ENCODE results near the gene MSH5. TPM values are rescaled to one million over a fixed set of nuclear protein-coding genes. Genes with fewer than 3 reads are reported as not detected.

The MSH5 gene
- polyA plus RNA-seq, 1 donor (not counting 4 experiments of a cell fraction or from before 2014, with no cell fraction given): 14.8 TPM

DNA sequence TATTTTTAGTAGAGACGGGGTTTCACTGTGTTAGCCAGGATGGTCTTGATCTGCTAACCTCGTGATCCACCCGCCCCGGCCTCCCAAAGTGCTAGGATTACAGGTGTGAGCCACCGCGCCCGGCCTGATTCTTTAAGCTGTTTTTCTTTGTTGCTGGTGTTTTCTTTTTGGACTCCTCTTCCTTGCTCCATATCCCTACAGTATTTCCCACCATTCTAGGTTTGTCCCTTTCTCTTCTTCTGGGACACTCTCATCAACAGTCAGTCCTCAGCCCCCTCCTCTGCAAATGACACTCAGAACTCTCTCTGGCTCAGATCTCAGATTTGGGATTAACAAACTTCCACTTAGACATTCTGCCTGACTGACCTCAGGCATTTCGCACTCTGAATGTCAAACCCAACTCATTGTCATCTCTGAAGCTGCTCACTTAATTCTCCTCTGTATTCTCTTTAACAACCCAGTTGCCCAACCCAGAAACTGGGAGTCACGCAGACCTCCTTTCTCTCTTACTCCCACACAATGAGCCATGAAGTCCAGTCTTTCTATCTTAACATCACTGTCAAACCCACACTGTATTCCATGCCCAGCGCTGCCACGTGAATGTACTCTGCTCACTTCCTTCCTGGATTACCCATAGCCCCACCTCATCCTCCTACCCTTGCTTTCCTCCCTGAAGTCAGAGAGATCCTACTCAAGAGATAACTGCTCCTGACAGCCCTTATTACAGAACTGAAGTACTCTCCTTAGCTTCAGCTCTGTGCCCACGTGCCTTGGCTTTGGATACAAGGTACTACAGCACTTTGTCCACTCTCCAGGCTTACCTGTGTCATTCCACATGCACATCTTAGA is 14.1 kb upstream of the MSH5 start:
- dilution Hi-C loops (cut with MboI; ENCODE audit: extremely low pct_ligation_motif_present, low sequenced_read_pairs): no loop called here
- Histone ChIP-seq H3K27me3 (ENCODE audit: control insufficient read depth, extremely low read depth, insufficient read depth, low read length) (no peaks in the 10 kb centered on the region), H3K4me3 (ENCODE audit: control insufficient read depth in 2 of 3, extremely low read depth in 1 of 3, insufficient read depth in 2 of 3, low read depth in 1 of 3, low read length in 3 of 3) (no peak overlapping the region), H2AFZ (ENCODE audit: control insufficient read depth, low read length) (no peak overlapping the region), H3K9me3 (ENCODE audit: control insufficient read depth, low read depth, low read length) (no peaks in the 10 kb centered on the region), H3K36me3 (ENCODE audit: control insufficient read depth in 2 of 2, extremely low read depth in 1 of 2, insufficient read depth in 2 of 2, low read length in 2 of 2) (peaks cover 5 to 6% of the 10 kb centered on the region in 2 experiments), H3K4me1 (ENCODE audit: control insufficient read depth, extremely low read depth, insufficient read depth, low read length) (peaks cover 9% of the 10 kb centered on the region), H4K20me1 (ENCODE audit: control insufficient read depth, extremely low read depth, insufficient read depth, low read length) (peaks cover 3% of the 10 kb centered on the region), H3K9ac (ENCODE audit: control insufficient read depth, extremely low read depth, insufficient read depth, low read length) (no peak overlapping the region), H3K27ac (ENCODE audit: control insufficient read depth, insufficient read depth, low read length) (no peak overlapping the region), H3K4me2 (ENCODE audit: control insufficient read depth, extremely low read depth, insufficient read depth, low read depth, low read length) (no peak overlapping the region), H3K9me1 (ENCODE audit: control insufficient read depth, extremely low read depth, insufficient read depth, low read length) (no peaks in the 10 kb centered on the region), H3K79me2 (ENCODE audit: control insufficient read depth, insufficient read depth, low read length) (no peaks in the 10 kb centered on the region)
- DNase-seq (ENCODE audit: low read depth, low spot score) (no peak), FAIRE-seq (no peak)
- TF ChIP-seq, protein P1, sequence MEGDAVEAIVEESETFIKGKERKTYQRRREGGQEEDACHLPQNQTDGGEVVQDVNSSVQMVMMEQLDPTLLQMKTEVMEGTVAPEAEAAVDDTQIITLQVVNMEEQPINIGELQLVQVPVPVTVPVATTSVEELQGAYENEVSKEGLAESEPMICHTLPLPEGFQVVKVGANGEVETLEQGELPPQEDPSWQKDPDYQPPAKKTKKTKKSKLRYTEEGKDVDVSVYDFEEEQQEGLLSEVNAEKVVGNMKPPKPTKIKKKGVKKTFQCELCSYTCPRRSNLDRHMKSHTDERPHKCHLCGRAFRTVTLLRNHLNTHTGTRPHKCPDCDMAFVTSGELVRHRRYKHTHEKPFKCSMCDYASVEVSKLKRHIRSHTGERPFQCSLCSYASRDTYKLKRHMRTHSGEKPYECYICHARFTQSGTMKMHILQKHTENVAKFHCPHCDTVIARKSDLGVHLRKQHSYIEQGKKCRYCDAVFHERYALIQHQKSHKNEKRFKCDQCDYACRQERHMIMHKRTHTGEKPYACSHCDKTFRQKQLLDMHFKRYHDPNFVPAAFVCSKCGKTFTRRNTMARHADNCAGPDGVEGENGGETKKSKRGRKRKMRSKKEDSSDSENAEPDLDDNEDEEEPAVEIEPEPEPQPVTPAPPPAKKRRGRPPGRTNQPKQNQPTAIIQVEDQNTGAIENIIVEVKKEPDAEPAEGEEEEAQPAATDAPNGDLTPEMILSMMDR (optimal IDR thresholded peaks at IDR 0.05 in 1 of 3, IDR thresholded peaks at IDR 0.05 in 1 of 3, conservative IDR thresholded peaks at IDR 0.05 in 1 of 3; ENCODE audit: extremely low read depth in 1 of 3, insufficient read depth in 2 of 3, low read length in 3 of 3): no peak
- TF ChIP-seq EZH2 (IDR thresholded peaks at IDR 0.05; ENCODE audit: low read length): no peak

DNA sequence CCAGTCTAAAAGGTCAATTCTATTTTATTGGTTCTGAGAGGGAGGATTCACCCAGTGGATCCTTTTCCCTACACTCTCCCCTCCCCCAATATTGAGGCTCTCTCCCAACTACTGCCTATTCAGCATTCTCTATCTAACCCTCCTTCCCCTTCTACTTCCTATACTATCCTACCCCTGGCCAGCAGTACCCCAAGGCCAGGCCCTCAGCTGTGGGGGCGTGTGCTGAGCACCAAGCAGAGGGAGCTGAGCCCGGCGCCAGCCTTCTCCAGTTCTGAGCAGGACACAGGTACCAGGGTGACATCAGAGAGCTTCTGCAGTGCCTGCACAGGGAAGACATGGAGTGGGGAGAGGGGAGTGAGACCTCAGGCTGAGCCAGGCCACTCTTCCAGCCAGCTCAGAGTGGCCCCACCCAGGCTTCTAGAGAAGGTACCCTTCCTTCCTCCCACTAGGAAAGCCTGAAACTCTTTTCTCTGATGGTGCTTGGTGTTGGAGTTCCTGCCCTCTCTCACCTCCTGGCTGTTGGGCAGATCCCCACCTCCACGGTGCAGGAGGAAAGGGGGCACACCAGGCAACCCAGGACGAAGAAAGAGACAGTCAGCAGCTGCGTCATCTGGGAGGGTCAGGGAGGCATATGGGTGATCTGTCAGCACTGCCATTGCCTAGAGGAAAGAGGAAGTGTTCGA is 12.6 kb upstream of the MSH5 start:
- Histone ChIP-seq H3K9me3 (ENCODE audit: control insufficient read depth, low read depth, low read length) (no peaks in the 10 kb centered on the region), H3K27ac (ENCODE audit: control insufficient read depth, insufficient read depth, low read length) (no peak overlapping the region), H3K4me1 (ENCODE audit: control insufficient read depth, extremely low read depth, insufficient read depth, low read length) (peaks cover 9% of the 10 kb centered on the region), H3K27me3 (ENCODE audit: control insufficient read depth, extremely low read depth, insufficient read depth, low read length) (no peaks in the 10 kb centered on the region), H3K4me2 (ENCODE audit: control insufficient read depth, extremely low read depth, insufficient read depth, low read depth, low read length) (no peak overlapping the region), H3K9me1 (ENCODE audit: control insufficient read depth, extremely low read depth, insufficient read depth, low read length) (peaks cover 2% of the 10 kb centered on the region), H3K9ac (ENCODE audit: control insufficient read depth, extremely low read depth, insufficient read depth, low read length) (no peak overlapping the region), H3K36me3 (ENCODE audit: control insufficient read depth in 2 of 2, extremely low read depth in 1 of 2, insufficient read depth in 2 of 2, low read length in 2 of 2) (peaks cover 15 to 20% of the 10 kb centered on the region in 2 experiments), H3K79me2 (ENCODE audit: control insufficient read depth, insufficient read depth, low read length) (no peaks in the 10 kb centered on the region), H3K4me3 (ENCODE audit: control insufficient read depth in 2 of 3, extremely low read depth in 1 of 3, insufficient read depth in 2 of 3, low read depth in 1 of 3, low read length in 3 of 3) (no peak overlapping the region), H2AFZ (ENCODE audit: control insufficient read depth, low read length) (no peak overlapping the region), H4K20me1 (ENCODE audit: control insufficient read depth, extremely low read depth, insufficient read depth, low read length) (peaks cover 6% of the 10 kb centered on the region)
- DNase-seq (ENCODE audit: low read depth, low spot score) (no peak), FAIRE-seq (no peak)
- TF ChIP-seq, protein P1 (optimal IDR thresholded peaks at IDR 0.05 in 1 of 3, IDR thresholded peaks at IDR 0.05 in 1 of 3, conservative IDR thresholded peaks at IDR 0.05 in 1 of 3; ENCODE audit: extremely low read depth in 1 of 3, insufficient read depth in 2 of 3, low read length in 3 of 3): no peak
- TF ChIP-seq EZH2 (IDR thresholded peaks at IDR 0.05; ENCODE audit: low read length): no peak
- dilution Hi-C loops (cut with MboI; ENCODE audit: extremely low pct_ligation_motif_present, low sequenced_read_pairs): no loop called here

Data from keratinocyte (primary cell).